NCI-H1694 (cell line): ENCODE measurements around the gene DCTN1.
A peak's percentile ranks its signal among the peaks of the same experiment; 100 is the strongest.
"Not testable (repeated sequence)": the region's sequence is repeated elsewhere in the genome, so short reads cannot be mapped to it uniquely, and the experiment has no call there.

ENCODE experiments used
- DNase-seq: peaks from one replicate; lab custom pipeline; 2025; lab: John Stamatoyannopoulos, UW

The DCTN1 gene

GRCh38 chr2:74379851-74380789 lies at the start of gene DCTN1:
Gene DCTN1 (minus strand): TSS chr2:74380311. CDS start chr2:74380037, 274 bp downstream.
- DNase-seq: no peak

GRCh38 chr2:74428675-74429074 lies 48.6 kb upstream of the DCTN1 start:
- no peak for DNase-seq

GRCh38 chr2:74427551-74427950 lies 47.4 kb upstream of the DCTN1 start:
- DNase-seq: no peak

- DNase-seq: no peak
These were observed 46.2 kb upstream of the DCTN1 start for GRCh38 chr2:74426181-74426758.

GRCh38 chr2:74425523-74425922 lies 45.4 kb upstream of the DCTN1 start:
- no peak for DNase-seq

GRCh38 chr2:74424995-74425406 lies 44.9 kb upstream of the DCTN1 start:
- DNase-seq: no peak

- DNase-seq: no peak
These were observed 44.3 kb upstream of the DCTN1 start for GRCh38 chr2:74424139-74424992.

- no peak for DNase-seq
These were observed 43.4 kb upstream of the DCTN1 start for GRCh38 chr2:74423231-74424095.

- DNase-seq: peak; percentile 78
These were observed 41.2 kb upstream of the DCTN1 start, which contains the start of the genes C2orf81 and WDR54 for GRCh38 chr2:74421221-74421870. Gene C2orf81 (minus strand): TSS chr2:74421619. CDS start chr2:74421560, 59 bp downstream. Gene WDR54 (plus strand): TSS chr2:74421730. CDS start chr2:74422154, 424 bp downstream.

GRCh38 chr2:74420443-74421103 lies 40.5 kb upstream of the DCTN1 start:
- not testable (repeated sequence) for DNase-seq

GRCh38 chr2:74420006-74420405 lies 39.9 kb upstream of the DCTN1 start:
- DNase-seq: no peak

- no peak for DNase-seq
These were observed 39.2 kb upstream of the DCTN1 start for GRCh38 chr2:74419345-74419744.

GRCh38 chr2:74418312-74418711 lies 38.2 kb upstream of the DCTN1 start:
- DNase-seq: no peak

GRCh38 chr2:74417763-74418162 lies 37.7 kb upstream of the DCTN1 start:
- DNase-seq: no peak

GRCh38 chr2:74417197-74417596 lies 37.1 kb upstream of the DCTN1 start:
- DNase-seq: no peak

GRCh38 chr2:74416778-74417177 lies 36.7 kb upstream of the DCTN1 start:
- peak; percentile 63 for DNase-seq

- DNase-seq: no peak
These were observed 35.8 kb upstream of the DCTN1 start for GRCh38 chr2:74415762-74416395.

- DNase-seq: no peak
These were observed 35.0 kb upstream of the DCTN1 start for GRCh38 chr2:74414881-74415761.

GRCh38 chr2:74414441-74414840 lies 34.3 kb upstream of the DCTN1 start:
- no peak for DNase-seq
